Stomach smooth muscle (tissue), 2 donors: ENCODE data around the gene FEN1.

Experiments used
- H3K27ac ChIP-seq: one replicate; pipeline ENCODE4 v1.7.0; 2013; ENCODE audit warnings: mild to moderate bottlenecking, low read length, inconsistent platforms
- H3K27me3 ChIP-seq, 2 donors: one replicate each; pipeline ENCODE4 v1.7.0; 2013; ENCODE audit warnings: low read length in 2 of 2; ENCODE audit not compliant: insufficient read depth in 2 of 2, control insufficient read depth in 1 of 2
- H3K36me3 ChIP-seq, 2 donors: one replicate each; pipeline ENCODE4 v1.7.0; 2013; ENCODE audit warnings: low read length in 2 of 2; ENCODE audit not compliant: control insufficient read depth in 2 of 2, insufficient read depth in 2 of 2
- H3K4me1 ChIP-seq: one replicate; pipeline ENCODE4 v1.7.0; 2013; ENCODE audit warnings: low read length; ENCODE audit not compliant: control insufficient read depth, insufficient read depth
- H3K4me3 ChIP-seq, 2 donors: one replicate each; pipeline ENCODE4 v1.7.0; 2013; ENCODE audit warnings: low read length in 2 of 2
- H3K9ac ChIP-seq, 2 donors: one replicate each; pipeline ENCODE4 v1.7.0; 2013; ENCODE audit warnings: low read length in 2 of 2, mild to moderate bottlenecking in 1 of 2
- H3K9me3 ChIP-seq, 2 donors: one replicate each; pipeline ENCODE4 v1.7.0; 2013; ENCODE audit warnings: low read length in 2 of 2; ENCODE audit not compliant: control insufficient read depth in 2 of 2
- donor health status: healthy.
- donor health status: Pancreatic carcinoma.

FEN1 gene

GRCh38 chr11:61750631-61751273 is 42.0 kb upstream of the FEN1 start:
- peaks cover 22 to 26% of the 10 kb centered on the region in 2 donors for H3K27me3 ChIP-seq
- H3K9ac ChIP-seq, result no peak overlapping the region
- H3K4me3 ChIP-seq, result no peak overlapping the region
- H3K4me1 ChIP-seq, result peaks cover 10% of the 10 kb centered on the region
- no peaks in the 10 kb centered on the region for H3K9me3 ChIP-seq
- H3K36me3 ChIP-seq, result no peaks in the 10 kb centered on the region
- no peak overlapping the region for H3K27ac ChIP-seq

GRCh38 chr11:61751384-61751783 is 41.3 kb upstream of the FEN1 start:
- no peak overlapping the region for H3K4me3 ChIP-seq
- H3K27me3 ChIP-seq, result peaks cover 22 to 26% of the 10 kb centered on the region in 2 donors
- peaks cover 10% of the 10 kb centered on the region for H3K4me1 ChIP-seq
- H3K9me3 ChIP-seq, result no peaks in the 10 kb centered on the region
- no peaks in the 10 kb centered on the region for H3K36me3 ChIP-seq
- H3K9ac ChIP-seq, result no peak overlapping the region
- H3K27ac ChIP-seq, result no peak overlapping the region

GRCh38 chr11:61752117-61752924 is 40.4 kb upstream of the FEN1 start, which contains the start of gene MYRF:
Gene MYRF (plus strand): TSS chr11:61752636. CDS start chr11:61752745, 109 bp downstream.
- H3K27ac ChIP-seq, result no peak within 1 kb of the TSS
- peak within 1 kb of the TSS in 1 of 2 donors; percentile 42 for H3K9ac ChIP-seq
- peaks cover 10% of the 10 kb centered on the region for H3K4me1 ChIP-seq
- H3K27me3 ChIP-seq, result peaks cover 22 to 26% of the 10 kb centered on the region in 2 donors
- no peaks in the 10 kb centered on the region for H3K9me3 ChIP-seq
- no peaks in the 10 kb centered on the region for H3K36me3 ChIP-seq
- peak within 1 kb of the TSS; percentile 43 to 59 for H3K4me3 ChIP-seq

- Histone ChIP-seq H3K36me3 (no peaks in the 10 kb centered on the region), H3K9me3 (no peaks in the 10 kb centered on the region), H3K27me3 (peaks cover 20 to 26% of the 10 kb centered on the region in 2 donors), H3K9ac (no peak overlapping the region), H3K4me3 (peak overlapping the region; percentile 43 to 59), H3K27ac (no peak overlapping the region), H3K4me1 (peaks cover 6% of the 10 kb centered on the region)
Measured at GRCh38 chr11:61752925-61753521, 39.7 kb upstream of the FEN1 start.

- Histone ChIP-seq H3K36me3 (no peaks in the 10 kb centered on the region), H3K4me1 (peaks cover 5% of the 10 kb centered on the region), H3K9ac (no peak overlapping the region), H3K27me3 (peaks cover 20 to 26% of the 10 kb centered on the region in 2 donors), H3K9me3 (no peaks in the 10 kb centered on the region), H3K4me3 (no peak overlapping the region), H3K27ac (no peak overlapping the region)
Measured at GRCh38 chr11:61753672-61754071, 39.0 kb upstream of the FEN1 start.

- Histone ChIP-seq H3K9ac (no peak overlapping the region), H3K27me3 (peaks cover 20 to 23% of the 10 kb centered on the region in 2 donors), H3K36me3 (no peaks in the 10 kb centered on the region), H3K27ac (no peak overlapping the region), H3K4me1 (peaks cover 5% of the 10 kb centered on the region), H3K9me3 (no peaks in the 10 kb centered on the region), H3K4me3 (no peak overlapping the region)
Measured at GRCh38 chr11:61754534-61755482, 37.9 kb upstream of the FEN1 start.

GRCh38 chr11:61756147-61756451 is 36.6 kb upstream of the FEN1 start:
- H3K27me3 ChIP-seq, result peaks cover 16 to 19% of the 10 kb centered on the region in 2 donors
- no peaks in the 10 kb centered on the region for H3K36me3 ChIP-seq
- no peak overlapping the region for H3K9ac ChIP-seq
- H3K9me3 ChIP-seq, result no peaks in the 10 kb centered on the region
- H3K4me1 ChIP-seq, result peaks cover 5% of the 10 kb centered on the region
- no peak overlapping the region for H3K27ac ChIP-seq
- H3K4me3 ChIP-seq, result no peak overlapping the region

- no peak overlapping the region for H3K27ac ChIP-seq
- H3K4me1 ChIP-seq, result peaks cover 5% of the 10 kb centered on the region
- peaks cover 15 to 19% of the 10 kb centered on the region in 2 donors for H3K27me3 ChIP-seq
- H3K36me3 ChIP-seq, result no peaks in the 10 kb centered on the region
- no peak overlapping the region for H3K9ac ChIP-seq
- H3K4me3 ChIP-seq, result no peak overlapping the region
- H3K9me3 ChIP-seq, result no peaks in the 10 kb centered on the region
Measured at GRCh38 chr11:61756452-61757212, 36.1 kb upstream of the FEN1 start.

GRCh38 chr11:61757213-61757862 is 35.4 kb upstream of the FEN1 start:
- H3K9ac ChIP-seq, result no peak overlapping the region
- peaks cover 5% of the 10 kb centered on the region for H3K4me1 ChIP-seq

More at GRCh38 chr11:61757213-61757862, 35.4 kb upstream of the FEN1 start:
- Histone ChIP-seq H3K27ac (no peak overlapping the region), H3K4me3 (no peak overlapping the region), H3K36me3 (no peaks in the 10 kb centered on the region), H3K27me3 (peaks cover 12 to 16% of the 10 kb centered on the region in 2 donors), H3K9me3 (no peaks in the 10 kb centered on the region)
